A549 (cell line): ENCODE data around the gene ACAD10. TPM values are rescaled to one million over a fixed set of nuclear protein-coding genes. Genes with fewer than 3 reads are reported as not detected.

Experiments
- ATAC-seq, 2 experiments: fragments of 200-7000 bp in 1 of 2; fragments of >200 bp in 1 of 2; cut with Nextera tagmentation in 1 of 2; cut with Tn5 transposase in 1 of 2; 3 replicates each; pipeline versions ENCODE4 v1.8.0 to v1.9.1; 2018 to 2020; ENCODE audit warnings: mild to moderate bottlenecking in 1 of 2, moderate library complexity in 1 of 2
- CTCF ChIA-PET: fragments of 300-600 bp; sonication (Branson Sonifier 250); formaldehyde crosslinking; extraction: SDS; loops from one replicate; lab custom pipeline; 2021; ENCODE audit warnings: antibody characterized with exemption, inconsistent platforms; lab: Yijun Ruan, JAX
- POLR2A ChIA-PET: fragments of 350-600 bp; formaldehyde crosslinking; extraction: SDS; loops from one replicate; lab custom pipeline; 2021; ENCODE audit warnings: antibody characterized with exemption, inconsistent platforms; lab: Yijun Ruan, JAX
- DNase-seq, 2 experiments: peaks; one replicate each; pipeline versions ENCODE4 v3.0.0 to v3.0.0-alpha.2; 2011 to 2016; ENCODE audit warnings: low read depth in 1 of 2, low spot score in 1 of 2
- FAIRE-seq: peaks from 2 replicates; lab custom pipeline; 2011; peaks lifted over from hg19 to GRCh38; lab: Jason Lieb, UNC
- H3K27ac ChIP-seq, 2 experiments: fragments of >200 bp; sonication (Bioruptor Twin); formaldehyde crosslinking; 3 replicates each; pipeline ENCODE4 v1.5.1; 2016 to 2017
- H3K4me1 ChIP-seq: fragments of >200 bp; sonication (Bioruptor Twin); formaldehyde crosslinking; 3 replicates; pipeline ENCODE4 v1.6.1; 2016
- H3K4me2 ChIP-seq: fragments of >200 bp; sonication (Bioruptor Twin); formaldehyde crosslinking; 3 replicates; pipeline ENCODE4 v1.6.1; 2016
- H3K4me3 ChIP-seq: fragments of >200 bp; sonication (Bioruptor Twin); formaldehyde crosslinking; 3 replicates; pipeline ENCODE4 v1.5.1; 2016
- H3K9me3 ChIP-seq: fragments of >200 bp; sonication (Bioruptor Twin); formaldehyde crosslinking; 3 replicates; pipeline ENCODE4 v1.6.1; 2016
- CBX8 ChIP-seq: fragments of 200-600 bp; sonication (generic); IDR thresholded peaks from 2 replicates; pipeline ENCODE4 v1.6.1; 2016
- CHD4 ChIP-seq: fragments of 200-600 bp; sonication (generic); IDR thresholded peaks from 2 replicates; pipeline ENCODE4 v1.6.1; 2016; ENCODE audit warnings: antibody characterized with exemption, mild to moderate bottlenecking, borderline replicate concordance
- EHMT2 ChIP-seq: fragments of 200-600 bp; sonication (generic); IDR thresholded peaks from 2 replicates; pipeline ENCODE4 v1.6.1; 2016; ENCODE audit warnings: antibody characterized with exemption, low read depth, mild to moderate bottlenecking, moderate library complexity
- EP300 ChIP-seq, 2 experiments: fragments of >200 bp; sonication (Bioruptor Twin); formaldehyde crosslinking; IDR thresholded peaks; 2 replicates in 1 of 2; 3 replicates in 1 of 2; pipeline ENCODE4 v1.6.1; 2016 to 2017
- GATA3 ChIP-seq: IDR thresholded peaks from 2 replicates; pipeline ENCODE4 v1.6.1; 2012; ENCODE audit warnings: borderline replicate concordance
- HDAC2 ChIP-seq: fragments of 200-600 bp; sonication (generic); IDR thresholded peaks from 2 replicates; pipeline ENCODE4 v1.6.1; 2016
- KDM1A ChIP-seq: fragments of 200-600 bp; sonication (generic); IDR thresholded peaks from 2 replicates; pipeline ENCODE4 v1.6.1; 2016; ENCODE audit warnings: low read depth, mild to moderate bottlenecking
- MAFK ChIP-seq: fragments of 450-650 bp; IDR thresholded peaks from 2 replicates; pipeline ENCODE4 v1.6.1; 2014; ENCODE audit not compliant: partially characterized antibody
- NPAS2 ChIP-seq: fragments of 250-450 bp; sonication (Bioruptor Pico); IDR thresholded peaks from 2 replicates; pipeline ENCODE4 v1.8.0; 2022; ENCODE audit warnings: mild to moderate bottlenecking, moderate library complexity, borderline replicate concordance
- PHF8 ChIP-seq: fragments of 200-600 bp; sonication (generic); IDR thresholded peaks from 2 replicates; pipeline ENCODE4 v1.6.1; 2016; ENCODE audit warnings: low read depth, mild to moderate bottlenecking, antibody characterized with exemption, moderate library complexity, borderline replicate concordance
- POLR2AphosphoS2 ChIP-seq: conservative IDR thresholded peaks from 2 replicates; pipeline ENCODE4 v1.6.1; 2012; ENCODE audit warnings: low read length, improper control_type of control experiment, inconsistent platforms
- RAD21 ChIP-seq, 2 experiments: fragments of >200 bp in 1 of 2; sonication (Bioruptor Twin) in 1 of 2; formaldehyde crosslinking in 1 of 2; IDR thresholded peaks in 1 of 2; conservative IDR thresholded peaks in 1 of 2; 2 replicates in 1 of 2; 3 replicates in 1 of 2; pipeline ENCODE4 v1.6.1; 2012 to 2018; ENCODE audit warnings: inconsistent platforms in 1 of 2
- RCOR1 ChIP-seq: fragments of 150-350 bp; IDR thresholded peaks from 2 replicates; pipeline ENCODE4 v1.6.1; 2014; ENCODE audit warnings: antibody characterized with exemption, low read length, low read depth
- SREBF2 ChIP-seq: fragments of 450-650 bp; IDR thresholded peaks from 2 replicates; pipeline ENCODE4 v1.6.1; 2014; ENCODE audit warnings: mild to moderate bottlenecking, moderate library complexity
- ZC3H11A ChIP-seq: fragments of 450-650 bp; IDR thresholded peaks from 2 replicates; pipeline ENCODE4 v1.6.1; 2014; ENCODE audit warnings: antibody characterized with exemption, mild to moderate bottlenecking
- ZNF302 ChIP-seq: fragments of 250-450 bp; sonication (Bioruptor Pico); IDR thresholded peaks from 2 replicates; pipeline ENCODE4 v1.9.0; 2021; ENCODE audit warnings: inconsistent platforms, mild to moderate bottlenecking, moderate library complexity
- ZSCAN20 ChIP-seq: fragments of 250-450 bp; sonication (Bioruptor Pico); IDR thresholded peaks from 2 replicates; pipeline ENCODE4 v1.8.0; 2022; ENCODE audit warnings: mild to moderate bottlenecking, moderate library complexity
- WGBS: methylation state at CpG from one replicate; pipeline ENCODE4 v1.1.6; 2017; ENCODE audit errors: missing lambda C conversion rate; 5-methylcytosine and 5-hydroxymethylcytosine counted together
- polyA plus RNA-seq, 4 experiments: library from polyadenylated mRNA; depleted of rRNA in 3 of 4; stranded (reverse); fragments of >200 nt; fragmentation: RNase III in 1 of 4; extraction: RNeasy Plus Mini Kit Qiagen cat#74134 plus additional on column Dnase treatment in 1 of 4; gene quantifications; 2 replicates in 3 of 4; 3 replicates in 1 of 4; pipeline ENCODE4 v1.2.3, GENCODE V29; 2011 to 2017
- TF ChIP-seq, protein P1 (sequence below): fragments of 450-650 bp; IDR thresholded peaks from 2 replicates; pipeline ENCODE4 v1.6.1; 2014; ENCODE audit warnings: antibody characterized with exemption
- TF ChIP-seq, protein P2 (sequence below): fragments of >200 bp; sonication (Bioruptor Twin); formaldehyde crosslinking; IDR thresholded peaks from 3 replicates; pipeline ENCODE4 v1.5.1; 2016
- TF ChIP-seq, protein P3 (sequence below): IDR thresholded peaks from 2 replicates; pipeline ENCODE4 v1.6.1; 2012

The ACAD10 gene
- polyA plus RNA-seq, 2 of the 4 experiments (the other 2 are of a cell fraction): 15.1 to 22.0 TPM

DNA sequence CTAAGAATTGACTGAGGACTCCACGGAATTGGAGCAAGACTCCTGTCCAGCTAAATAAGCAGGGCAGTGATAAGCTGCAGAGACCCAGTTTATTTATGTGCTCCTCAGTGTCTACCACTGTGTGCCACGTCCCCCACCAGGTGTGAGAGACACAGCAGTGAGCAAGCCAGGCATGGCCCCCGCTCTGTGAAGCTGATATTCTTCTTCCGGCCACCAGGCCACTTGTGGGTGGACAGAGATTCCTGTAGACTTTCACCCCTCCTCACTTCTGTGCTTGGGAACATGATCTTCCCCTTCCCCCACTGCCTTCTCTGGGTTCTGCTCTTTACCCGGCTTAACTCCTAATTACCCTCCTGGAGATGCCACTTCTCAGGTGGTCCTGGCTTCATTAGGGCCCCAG lies 21.4 kb upstream of the ACAD10 start (continued):
- TF ChIP-seq ZNF302 (CRISPR knock-in tag) (no peak), CHD4 (no peak)
- TF ChIP-seq, all 56 proteins: peak for 0

DNA sequence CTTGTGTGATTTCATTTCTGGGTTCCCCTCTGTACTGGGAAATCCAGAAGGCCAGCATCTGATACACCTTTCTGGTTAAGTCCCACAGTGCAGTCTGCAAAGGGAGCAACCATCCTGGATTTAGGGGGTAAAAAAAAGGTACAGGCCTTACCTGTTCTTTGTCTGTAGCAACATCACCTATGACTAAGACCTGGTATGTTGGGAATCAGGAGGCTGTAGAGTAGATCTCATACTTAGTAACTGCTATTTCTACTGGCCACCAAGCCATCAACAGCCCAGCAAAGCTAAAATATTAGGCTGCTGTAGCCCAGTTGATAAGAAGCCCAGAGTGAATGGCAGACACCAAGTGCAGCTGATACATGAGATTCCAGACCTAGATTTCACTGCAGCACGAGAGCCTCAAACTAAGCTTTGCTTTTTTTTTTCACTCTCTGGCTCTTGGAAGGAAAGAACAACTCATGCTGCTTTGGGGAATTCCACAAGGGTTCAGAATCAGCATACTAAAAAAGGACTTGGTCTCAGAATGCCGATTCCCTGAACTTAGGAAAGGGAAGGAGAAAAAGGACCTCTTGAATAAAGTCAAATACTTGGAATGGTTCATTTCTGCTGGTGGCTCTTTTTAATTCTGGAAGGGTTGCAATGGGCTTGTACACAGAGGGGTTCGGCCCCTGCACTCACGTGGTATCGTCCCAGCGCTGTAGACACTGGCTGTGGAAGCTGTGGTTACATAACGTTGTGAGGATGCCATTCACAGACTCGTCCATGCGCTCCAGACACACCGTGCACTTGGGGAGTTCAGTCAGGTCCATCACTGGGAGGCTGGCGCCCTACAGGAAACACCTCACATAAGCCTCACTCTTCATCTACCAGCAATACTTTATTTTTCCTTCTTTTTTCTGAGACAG lies 20.6 kb upstream of the ACAD10 start:
- H3K4me2 ChIP-seq: no peak overlapping the region
- no peak overlapping the region for H3K4me3 ChIP-seq
- ATAC-seq: no peak; a peak in 1 of 6 replicates
- TF ChIP-seq NPAS2 (CRISPR knock-in tag): no peak
- no peak for TF ChIP-seq POLR2AphosphoS2
- TF ChIP-seq KDM1A: no peak
- TF ChIP-seq EHMT2: no peak
- TF ChIP-seq, protein P1, sequence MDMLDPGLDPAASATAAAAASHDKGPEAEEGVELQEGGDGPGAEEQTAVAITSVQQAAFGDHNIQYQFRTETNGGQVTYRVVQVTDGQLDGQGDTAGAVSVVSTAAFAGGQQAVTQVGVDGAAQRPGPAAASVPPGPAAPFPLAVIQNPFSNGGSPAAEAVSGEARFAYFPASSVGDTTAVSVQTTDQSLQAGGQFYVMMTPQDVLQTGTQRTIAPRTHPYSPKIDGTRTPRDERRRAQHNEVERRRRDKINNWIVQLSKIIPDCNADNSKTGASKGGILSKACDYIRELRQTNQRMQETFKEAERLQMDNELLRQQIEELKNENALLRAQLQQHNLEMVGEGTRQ: no peak
- TF ChIP-seq CBX8: no peak
- no peak for TF ChIP-seq EP300 (IDR thresholded peaks at IDR 0.05)
- TF ChIP-seq MAFK: no peak
- TF ChIP-seq RCOR1: no peak
- no peak for TF ChIP-seq ZSCAN20 (CRISPR knock-in tag)
- no peaks in the 10 kb centered on the region for H3K9me3 ChIP-seq
- no peaks in the 10 kb centered on the region for H3K4me1 ChIP-seq
- POLR2A ChIA-PET: no interaction called here
- DNase-seq: no peak
- no peak overlapping the region for H3K27ac ChIP-seq
- FAIRE-seq: no peak
- CTCF ChIA-PET: interaction anchor here (1.4 to 4.6 kb wide), 4 partner anchors 8 to 268 kb away, joined by 3 to 26 read pairs (median 5); no protein-coding TSS in a partner anchor
- 91% methylated on average over 11 of the region's 11 CpGs for WGBS

DNA sequence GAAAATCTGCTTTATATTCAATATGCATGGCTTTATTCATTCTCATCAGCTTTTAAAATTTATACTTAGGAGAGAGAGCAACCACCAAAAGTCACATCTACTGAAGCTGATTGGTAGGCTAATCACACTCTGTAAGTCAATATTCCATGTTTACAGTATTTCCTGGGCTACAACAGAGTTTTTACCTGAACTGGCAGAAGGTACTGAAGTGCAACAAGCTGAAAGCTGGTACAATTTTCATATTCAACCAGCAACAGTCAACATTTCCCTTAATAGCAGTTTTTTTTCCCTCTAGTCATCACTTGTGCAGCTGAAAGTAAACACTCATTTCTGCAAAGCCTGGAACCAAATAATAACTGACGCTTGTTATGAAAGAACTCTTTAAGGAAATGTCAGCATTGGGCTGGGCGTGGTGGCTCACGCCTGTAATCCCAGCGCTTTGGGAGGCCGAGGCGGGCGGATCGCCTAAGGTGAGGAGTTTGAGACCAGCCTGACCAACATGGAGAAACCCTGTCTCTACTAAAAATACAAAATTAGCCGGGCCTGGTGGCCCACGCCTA lies 13.0 kb upstream of the ACAD10 start:
- no peak for TF ChIP-seq PHF8
- no peak for TF ChIP-seq CHD4
- no peak for TF ChIP-seq SREBF2
- TF ChIP-seq HDAC2: no peak
- TF ChIP-seq GATA3: no peak
- no peak for TF ChIP-seq ZC3H11A
- DNase-seq (no peak), ATAC-seq (no peak), FAIRE-seq (no peak)
- Histone ChIP-seq H3K4me3 (no peak overlapping the region), H3K4me2 (no peak overlapping the region), H3K4me1 (no peaks in the 10 kb centered on the region), H3K27ac (no peak overlapping the region), H3K9me3 (no peaks in the 10 kb centered on the region)
- ChIA-PET CTCF (interaction anchor here (0.6 to 3.3 kb wide), 22 partner anchors 10 to 276 kb away, joined by 3 to 30 read pairs (median 4); partner anchors contain the start of genes ACAD10 and BRAP), POLR2A (interaction anchor here (3.9 kb wide), 1 partner anchor 13 kb away, joined by 14 read pairs; the partner anchor contains the start of genes ACAD10 and BRAP)
- 91% methylated on average over 10 of the region's 10 CpGs for WGBS

DNA sequence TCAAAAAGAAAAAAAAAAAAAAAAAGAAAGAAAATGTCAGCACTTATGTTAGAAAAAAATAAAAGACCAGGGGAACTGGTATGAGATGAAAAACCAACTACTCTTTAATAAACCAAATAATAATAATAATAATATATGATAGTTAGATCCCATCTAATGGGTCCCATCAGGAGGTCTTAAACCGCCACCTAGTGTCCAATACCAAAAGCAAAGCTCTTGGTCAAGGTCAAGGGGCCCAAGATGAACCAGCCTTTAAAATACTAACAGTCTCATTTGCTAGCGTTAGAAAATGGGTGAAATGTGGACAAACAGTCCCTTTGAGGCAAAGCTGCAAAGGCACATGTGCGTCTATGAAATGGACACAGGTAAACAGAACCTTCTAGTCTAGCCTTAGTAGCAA lies 12.3 kb upstream of the ACAD10 start:
- POLR2A ChIA-PET: interaction anchor here (0.7 to 3.9 kb wide), 2 partner anchors 12 to 29 kb away, joined by 5 to 14 read pairs; partner anchors contain the start of genes ACAD10 and BRAP
- Histone ChIP-seq H3K4me1 (no peaks in the 10 kb centered on the region), H3K27ac (no peak overlapping the region), H3K4me3 (no peak overlapping the region), H3K4me2 (no peak overlapping the region), H3K9me3 (no peaks in the 10 kb centered on the region)
- CTCF ChIA-PET: interaction anchor here (0.6 to 3.3 kb wide), 28 partner anchors 10 to 341 kb away, joined by 3 to 30 read pairs (median 4); partner anchors contain the start of genes ACAD10 and BRAP
- 60% methylated on average over 3 of the region's 3 CpGs for WGBS
- DNase-seq: peak in 1 of 2 experiments; percentile 56
- TF ChIP-seq, protein P2, sequence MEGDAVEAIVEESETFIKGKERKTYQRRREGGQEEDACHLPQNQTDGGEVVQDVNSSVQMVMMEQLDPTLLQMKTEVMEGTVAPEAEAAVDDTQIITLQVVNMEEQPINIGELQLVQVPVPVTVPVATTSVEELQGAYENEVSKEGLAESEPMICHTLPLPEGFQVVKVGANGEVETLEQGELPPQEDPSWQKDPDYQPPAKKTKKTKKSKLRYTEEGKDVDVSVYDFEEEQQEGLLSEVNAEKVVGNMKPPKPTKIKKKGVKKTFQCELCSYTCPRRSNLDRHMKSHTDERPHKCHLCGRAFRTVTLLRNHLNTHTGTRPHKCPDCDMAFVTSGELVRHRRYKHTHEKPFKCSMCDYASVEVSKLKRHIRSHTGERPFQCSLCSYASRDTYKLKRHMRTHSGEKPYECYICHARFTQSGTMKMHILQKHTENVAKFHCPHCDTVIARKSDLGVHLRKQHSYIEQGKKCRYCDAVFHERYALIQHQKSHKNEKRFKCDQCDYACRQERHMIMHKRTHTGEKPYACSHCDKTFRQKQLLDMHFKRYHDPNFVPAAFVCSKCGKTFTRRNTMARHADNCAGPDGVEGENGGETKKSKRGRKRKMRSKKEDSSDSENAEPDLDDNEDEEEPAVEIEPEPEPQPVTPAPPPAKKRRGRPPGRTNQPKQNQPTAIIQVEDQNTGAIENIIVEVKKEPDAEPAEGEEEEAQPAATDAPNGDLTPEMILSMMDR: peak; percentile 61
- TF ChIP-seq, protein P3, sequence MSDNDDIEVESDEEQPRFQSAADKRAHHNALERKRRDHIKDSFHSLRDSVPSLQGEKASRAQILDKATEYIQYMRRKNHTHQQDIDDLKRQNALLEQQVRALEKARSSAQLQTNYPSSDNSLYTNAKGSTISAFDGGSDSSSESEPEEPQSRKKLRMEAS: no peak
- TF ChIP-seq RAD21 (conservative IDR thresholded peaks at IDR 0.05 in 1 of 2, IDR thresholded peaks at IDR 0.05 in 1 of 2): peak; percentile 63 to 74
- no peak for FAIRE-seq
- peak; percentile 70 to 85; a peak in 4 of 6 replicates for ATAC-seq
